OCI-LY3 (cell line): ENCODE results near the gene ACER2.

ENCODE experiments used
- EZH2phosphoT487 ChIP-seq: fragments of 200-600 bp; shearing (Covaris generic); IDR thresholded peaks from 2 replicates; pipeline ENCODE4 v1.6.1; 2018; ENCODE audit warnings: antibody characterized with exemption, mixed run types, low read depth
- TF ChIP-seq, protein P1 (sequence below): fragments of 200-600, 300-600 bp; sonication (generic); IDR thresholded peaks from 2 replicates; pipeline ENCODE4 v1.5.1; 2014; ENCODE audit warnings: antibody characterized with exemption, low read length, low read depth

- TF ChIP-seq, protein P1, sequence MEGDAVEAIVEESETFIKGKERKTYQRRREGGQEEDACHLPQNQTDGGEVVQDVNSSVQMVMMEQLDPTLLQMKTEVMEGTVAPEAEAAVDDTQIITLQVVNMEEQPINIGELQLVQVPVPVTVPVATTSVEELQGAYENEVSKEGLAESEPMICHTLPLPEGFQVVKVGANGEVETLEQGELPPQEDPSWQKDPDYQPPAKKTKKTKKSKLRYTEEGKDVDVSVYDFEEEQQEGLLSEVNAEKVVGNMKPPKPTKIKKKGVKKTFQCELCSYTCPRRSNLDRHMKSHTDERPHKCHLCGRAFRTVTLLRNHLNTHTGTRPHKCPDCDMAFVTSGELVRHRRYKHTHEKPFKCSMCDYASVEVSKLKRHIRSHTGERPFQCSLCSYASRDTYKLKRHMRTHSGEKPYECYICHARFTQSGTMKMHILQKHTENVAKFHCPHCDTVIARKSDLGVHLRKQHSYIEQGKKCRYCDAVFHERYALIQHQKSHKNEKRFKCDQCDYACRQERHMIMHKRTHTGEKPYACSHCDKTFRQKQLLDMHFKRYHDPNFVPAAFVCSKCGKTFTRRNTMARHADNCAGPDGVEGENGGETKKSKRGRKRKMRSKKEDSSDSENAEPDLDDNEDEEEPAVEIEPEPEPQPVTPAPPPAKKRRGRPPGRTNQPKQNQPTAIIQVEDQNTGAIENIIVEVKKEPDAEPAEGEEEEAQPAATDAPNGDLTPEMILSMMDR, result no peak
- no peak for TF ChIP-seq EZH2phosphoT487
Measured at GRCh38 chr9:19470567-19470966, 61.8 kb downstream of the ACER2 start.
